ENCODE results near the gene PURA. TPM values are rescaled to one million over a fixed set of nuclear protein-coding genes. Genes with fewer than 3 reads are reported as not detected.

PURA gene
- total and polyA plus RNA-seq, 2 of the 13 experiments (the other 11 are each of a cell fraction or from before 2014, with no cell fraction given): 2.0 to 5.0 TPM

DNA sequence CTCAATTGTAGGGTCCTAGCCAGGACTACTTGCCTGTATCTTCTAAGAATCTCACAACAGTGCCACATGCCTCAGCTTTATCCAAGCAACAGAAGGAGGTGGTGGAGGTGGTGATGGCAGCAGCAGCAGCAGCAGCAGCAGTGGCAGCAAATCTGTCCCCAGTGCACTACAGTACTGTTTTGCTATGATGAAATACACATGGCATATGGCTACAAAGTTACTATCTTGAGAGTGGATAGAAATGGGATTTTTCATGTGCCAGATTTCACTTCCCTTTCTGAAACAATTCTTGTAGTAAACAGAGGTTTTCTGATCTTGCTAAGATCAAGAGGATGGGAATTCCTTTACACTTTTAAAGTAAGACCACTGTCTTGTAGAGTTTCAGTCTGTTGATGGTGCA lies 53.0 kb downstream of the PURA start:
- FAIRE-seq: no peak
- BruUV-seq (replicated peaks): no TSS peak
- Histone ChIP-seq H3K27ac (ENCODE audit: extremely low read length, insufficient read depth, low read length) (no peak overlapping the region), H3K4me2 (ENCODE audit: low read depth, low read length) (no peak overlapping the region), H3K9ac (ENCODE audit: insufficient read depth, low read depth, low read length) (no peak overlapping the region), H3K27me3 (ENCODE audit: control insufficient read depth in 1 of 2, insufficient read depth in 2 of 2, low read length in 2 of 2) (no peaks in the 10 kb centered on the region), H3K9me3 (ENCODE audit: low read length) (no peaks in the 10 kb centered on the region), H4K20me1 (ENCODE audit: insufficient read depth, low read length) (no peaks in the 10 kb centered on the region), H3K36me3 (replicated peaks in 1 of 2; ENCODE audit: control insufficient read depth in 1 of 2, insufficient read depth in 2 of 2, low read length in 2 of 2) (no peaks in the 10 kb centered on the region), H2AFZ (ENCODE audit: low read length) (no peak overlapping the region), H3K4me1 (ENCODE audit: insufficient read depth, low read length) (peaks cover 22% of the 10 kb centered on the region), H3K4me3 (replicated peaks in 1 of 3; ENCODE audit: insufficient read depth in 1 of 3, low read depth in 2 of 3, low read length in 3 of 3) (no peak overlapping the region), H3K79me2 (ENCODE audit: insufficient read depth, low read length) (no peaks in the 10 kb centered on the region)
- no peak for ATAC-seq
- in situ Hi-C loops (cut with HindIII; ENCODE audit: extremely low pct_ligation_motif_present, low pct_unique_long_range_greater_than_20kb): no loop called here
- CTCF ChIA-PET (ENCODE audit: low intra/inter-chr PET ratio, low total read pairs): no interaction called here
- TF ChIP-seq ATF1 (CRISPR knock-in tag; IDR thresholded peaks at IDR 0.05) (no peak), RBM22 (optimal IDR thresholded peaks at IDR 0.05; ENCODE audit: low read length) (no peak), ZNF138 (CRISPR knock-in tag; IDR thresholded peaks at IDR 0.05; ENCODE audit: low read depth) (no peak), ATRX (CRISPR knock-in tag; IDR thresholded peaks at IDR 0.05; ENCODE audit: borderline replicate concordance) (no peak), SSRP1 (CRISPR knock-in tag; IDR thresholded peaks at IDR 0.05) (no peak), REL (CRISPR knock-in tag; conservative IDR thresholded peaks at IDR 0.05) (no peak), ZFY (CRISPR knock-in tag; IDR thresholded peaks at IDR 0.05) (no peak), KAT8 (CRISPR knock-in tag; IDR thresholded peaks at IDR 0.05) (no peak), FOXA3 (CRISPR knock-in tag; IDR thresholded peaks at IDR 0.05) (no peak), ZNF678 (CRISPR knock-in tag; IDR thresholded peaks at IDR 0.05) (no peak), ZNF335 (CRISPR knock-in tag; IDR thresholded peaks at IDR 0.05) (no peak)
- TF ChIP-seq, protein P1, sequence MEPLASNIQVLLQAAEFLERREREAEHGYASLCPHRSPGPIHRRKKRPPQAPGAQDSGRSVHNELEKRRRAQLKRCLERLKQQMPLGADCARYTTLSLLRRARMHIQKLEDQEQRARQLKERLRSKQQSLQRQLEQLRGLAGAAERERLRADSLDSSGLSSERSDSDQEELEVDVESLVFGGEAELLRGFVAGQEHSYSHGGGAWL (CRISPR knock-in tag; IDR thresholded peaks at IDR 0.05): no peak
- no peak for DNase-seq (ENCODE audit: low spot score)
- POLR2A ChIA-PET: no interaction called here
- intact Hi-C loops (cut with micrococcal nuclease; ENCODE audit: unreplicated experiment): no loop called here

DNA sequence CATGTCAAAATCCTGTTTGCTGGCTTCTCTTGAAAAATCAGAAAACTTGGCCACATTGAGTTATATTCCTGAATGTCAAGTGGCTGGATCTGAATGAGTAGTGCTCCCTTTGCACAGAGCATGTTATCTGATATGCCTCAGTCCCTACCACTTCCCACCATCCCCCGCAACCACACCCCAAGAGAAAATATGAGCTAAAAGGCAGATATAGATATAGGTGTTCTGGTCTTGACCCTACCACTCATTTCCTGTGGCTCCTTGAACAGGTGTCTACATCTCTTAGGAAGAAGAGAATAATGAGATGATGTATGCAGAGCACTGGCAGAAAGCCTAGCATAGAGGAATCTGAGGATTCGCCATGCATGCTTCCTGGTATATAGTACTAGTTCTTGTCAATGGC lies 54.5 kb downstream of the PURA start:
- FAIRE-seq (no peak), DNase-seq (ENCODE audit: low spot score) (no peak), ATAC-seq (no peak)
- Histone ChIP-seq H3K4me3 (replicated peaks in 1 of 3; ENCODE audit: insufficient read depth in 1 of 3, low read depth in 2 of 3, low read length in 3 of 3) (no peak overlapping the region), H3K27me3 (ENCODE audit: control insufficient read depth in 1 of 2, insufficient read depth in 2 of 2, low read length in 2 of 2) (no peaks in the 10 kb centered on the region), H3K4me1 (ENCODE audit: insufficient read depth, low read length) (peaks cover 36% of the 10 kb centered on the region), H4K20me1 (ENCODE audit: insufficient read depth, low read length) (no peaks in the 10 kb centered on the region), H3K27ac (ENCODE audit: extremely low read length, insufficient read depth, low read length) (no peak overlapping the region), H2AFZ (ENCODE audit: low read length) (no peak overlapping the region), H3K4me2 (ENCODE audit: low read depth, low read length) (no peak overlapping the region), H3K9ac (ENCODE audit: insufficient read depth, low read depth, low read length) (no peak overlapping the region), H3K36me3 (replicated peaks in 1 of 2; ENCODE audit: control insufficient read depth in 1 of 2, insufficient read depth in 2 of 2, low read length in 2 of 2) (no peaks in the 10 kb centered on the region), H3K9me3 (ENCODE audit: low read length) (no peaks in the 10 kb centered on the region), H3K79me2 (ENCODE audit: insufficient read depth, low read length) (no peaks in the 10 kb centered on the region)
- POLR2A ChIA-PET: no interaction called here
- 100% methylated on average over 2 of the region's 2 CpGs for WGBS (ENCODE audit: low lambda C conversion rate)
- intact Hi-C loops (cut with micrococcal nuclease; ENCODE audit: unreplicated experiment): no loop called here
- no TSS peak for BruUV-seq (replicated peaks)
- in situ Hi-C loops (cut with HindIII; ENCODE audit: extremely low pct_ligation_motif_present, low pct_unique_long_range_greater_than_20kb): no loop called here
- CTCF ChIA-PET (ENCODE audit: low intra/inter-chr PET ratio, low total read pairs): no interaction called here
- TF ChIP-seq, protein P2, sequence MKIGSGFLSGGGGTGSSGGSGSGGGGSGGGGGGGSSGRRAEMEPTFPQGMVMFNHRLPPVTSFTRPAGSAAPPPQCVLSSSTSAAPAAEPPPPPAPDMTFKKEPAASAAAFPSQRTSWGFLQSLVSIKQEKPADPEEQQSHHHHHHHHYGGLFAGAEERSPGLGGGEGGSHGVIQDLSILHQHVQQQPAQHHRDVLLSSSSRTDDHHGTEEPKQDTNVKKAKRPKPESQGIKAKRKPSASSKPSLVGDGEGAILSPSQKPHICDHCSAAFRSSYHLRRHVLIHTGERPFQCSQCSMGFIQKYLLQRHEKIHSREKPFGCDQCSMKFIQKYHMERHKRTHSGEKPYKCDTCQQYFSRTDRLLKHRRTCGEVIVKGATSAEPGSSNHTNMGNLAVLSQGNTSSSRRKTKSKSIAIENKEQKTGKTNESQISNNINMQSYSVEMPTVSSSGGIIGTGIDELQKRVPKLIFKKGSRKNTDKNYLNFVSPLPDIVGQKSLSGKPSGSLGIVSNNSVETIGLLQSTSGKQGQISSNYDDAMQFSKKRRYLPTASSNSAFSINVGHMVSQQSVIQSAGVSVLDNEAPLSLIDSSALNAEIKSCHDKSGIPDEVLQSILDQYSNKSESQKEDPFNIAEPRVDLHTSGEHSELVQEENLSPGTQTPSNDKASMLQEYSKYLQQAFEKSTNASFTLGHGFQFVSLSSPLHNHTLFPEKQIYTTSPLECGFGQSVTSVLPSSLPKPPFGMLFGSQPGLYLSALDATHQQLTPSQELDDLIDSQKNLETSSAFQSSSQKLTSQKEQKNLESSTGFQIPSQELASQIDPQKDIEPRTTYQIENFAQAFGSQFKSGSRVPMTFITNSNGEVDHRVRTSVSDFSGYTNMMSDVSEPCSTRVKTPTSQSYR (CRISPR knock-in tag; IDR thresholded peaks at IDR 0.05; ENCODE audit: borderline replicate concordance): no peak
- TF ChIP-seq NR1H2 (CRISPR knock-in tag; IDR thresholded peaks at IDR 0.05; ENCODE audit: borderline replicate concordance, low read depth) (no peak), CC2D1A (CRISPR knock-in tag; IDR thresholded peaks at IDR 0.05) (no peak), SAP130 (CRISPR knock-in tag; IDR thresholded peaks at IDR 0.05; ENCODE audit: low read depth) (no peak), ZNF441 (CRISPR knock-in tag; IDR thresholded peaks at IDR 0.05; ENCODE audit: borderline replicate concordance) (no peak), ZNF274 (CRISPR knock-in tag; IDR thresholded peaks at IDR 0.05) (no peak)
- TF ChIP-seq, protein P3, sequence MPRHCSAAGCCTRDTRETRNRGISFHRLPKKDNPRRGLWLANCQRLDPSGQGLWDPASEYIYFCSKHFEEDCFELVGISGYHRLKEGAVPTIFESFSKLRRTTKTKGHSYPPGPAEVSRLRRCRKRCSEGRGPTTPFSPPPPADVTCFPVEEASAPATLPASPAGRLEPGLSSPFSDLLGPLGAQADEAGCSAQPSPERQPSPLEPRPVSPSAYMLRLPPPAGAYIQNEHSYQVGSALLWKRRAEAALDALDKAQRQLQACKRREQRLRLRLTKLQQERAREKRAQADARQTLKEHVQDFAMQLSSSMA (CRISPR knock-in tag; IDR thresholded peaks at IDR 0.05): no peak
